H1 (cell line): ENCODE data around the gene CHCHD6. TPM values are rescaled to one million over a fixed set of nuclear protein-coding genes. Genes with fewer than 3 reads are reported as not detected.

ENCODE experiments used
- CTCF ChIA-PET: fragments of 300-600 bp; sonication (Branson Sonifier 250); formaldehyde crosslinking; loops from one replicate; lab custom pipeline; 2021; ENCODE audit not compliant: partially characterized antibody; lab: Charles Lee
- POLR2A ChIA-PET: fragments of 300-600 bp; sonication (Branson Sonifier 250); formaldehyde crosslinking; loops from one replicate; lab custom pipeline; 2021; ENCODE audit warnings: inconsistent platforms; ENCODE audit not compliant: partially characterized antibody; lab: Charles Lee
- DNase-seq, 2 experiments: peaks; one replicate each; pipeline versions ENCODE4 v3.0.0 to v3.0.0-alpha.2; 2010 to 2022; ENCODE audit warnings: low spot score in 2 of 2, low read depth in 1 of 2, mixed read lengths in 1 of 2
- FAIRE-seq: peaks from 2 replicates; lab custom pipeline; 2011; peaks lifted over from hg19 to GRCh38; lab: Jason Lieb, UNC
- H2AFZ ChIP-seq: 2 replicates; pipeline ENCODE4 v1.8.1; 2012; ENCODE audit warnings: low read length, inconsistent platforms
- H2AK5ac ChIP-seq: 2 replicates; pipeline ENCODE4 v1.6.1; 2013; ENCODE audit warnings: low read depth, low read length
- H2BK120ac ChIP-seq: replicated peaks from 2 replicates; pipeline ENCODE3; 2013; ENCODE audit warnings: low read depth, low read length, inconsistent platforms
- H2BK12ac ChIP-seq: 2 replicates; pipeline ENCODE4 v1.6.1; 2013; ENCODE audit warnings: low read depth, low read length
- H2BK15ac ChIP-seq: 2 replicates; pipeline ENCODE4 v1.6.1; 2013; ENCODE audit warnings: low read length
- H2BK20ac ChIP-seq: 2 replicates; pipeline ENCODE4 v1.6.1; 2013; ENCODE audit warnings: low read length
- H2BK5ac ChIP-seq: 2 replicates; pipeline ENCODE4 v1.6.1; 2013; ENCODE audit warnings: low read depth, low read length
- H3K14ac ChIP-seq: 2 replicates; pipeline ENCODE4 v1.6.1; 2013; ENCODE audit warnings: inconsistent platforms; ENCODE audit not compliant: insufficient read length
- H3K18ac ChIP-seq: 2 replicates; pipeline ENCODE4 v1.6.1; 2013; ENCODE audit warnings: low read length; ENCODE audit errors: extremely low read depth
- H3K23ac ChIP-seq: 2 replicates; pipeline ENCODE4 v1.6.1; 2013; ENCODE audit warnings: inconsistent platforms; ENCODE audit not compliant: insufficient read length
- H3K23me2 ChIP-seq: 2 replicates; pipeline ENCODE4 v1.6.1; 2013; ENCODE audit warnings: low read depth, low read length
- H3K27ac ChIP-seq: 2 replicates; pipeline ENCODE4 v1.6.1; 2011; ENCODE audit warnings: low read depth, low read length, inconsistent platforms
- H3K27me3 ChIP-seq, 4 experiments: replicated peaks in 1 of 4; 1 replicate in 1 of 4; 2 replicates in 3 of 4; pipeline versions ENCODE4 v1.6.1 to v1.8.1; 2011 to 2013; ENCODE audit warnings: low read length in 3 of 4, mild to moderate bottlenecking in 3 of 4, inconsistent platforms in 2 of 4, mixed read lengths in 2 of 4, moderate library complexity in 1 of 4; ENCODE audit not compliant: control insufficient read depth in 3 of 4, insufficient read depth in 3 of 4; ENCODE audit errors: extremely low read depth in 1 of 4
- H3K36me3 ChIP-seq, 4 experiments: 2 replicates each; pipeline versions ENCODE4 v1.6.1 to v1.8.1; 2011 to 2013; ENCODE audit warnings: mild to moderate bottlenecking in 4 of 4, low read length in 3 of 4, moderate library complexity in 2 of 4, control low read depth in 1 of 4, inconsistent platforms in 1 of 4; ENCODE audit not compliant: insufficient read depth in 4 of 4, control insufficient read depth in 2 of 4
- H3K4ac ChIP-seq: replicated peaks from 2 replicates; pipeline ENCODE3; 2013; ENCODE audit warnings: low read length, low read depth, mixed read lengths, inconsistent platforms; ENCODE audit not compliant: insufficient read length
- H3K4me1 ChIP-seq, 4 experiments: replicated peaks in 1 of 4; 1 replicate in 1 of 4; 2 replicates in 3 of 4; pipeline versions ENCODE4 v1.6.1 to v1.8.1; 2011 to 2013; ENCODE audit warnings: low read length in 3 of 4, inconsistent platforms in 2 of 4, mixed read lengths in 1 of 4; ENCODE audit not compliant: insufficient read depth in 4 of 4, control insufficient read depth in 3 of 4
- H3K4me2 ChIP-seq, 2 experiments: 2 replicates each; pipeline versions ENCODE4 v1.6.1 to v1.8.1; 2011 to 2013; ENCODE audit warnings: low read depth in 2 of 2, low read length in 2 of 2, control low read depth in 1 of 2, inconsistent platforms in 1 of 2, mild to moderate bottlenecking in 1 of 2; ENCODE audit not compliant: insufficient read depth in 1 of 2
- H3K4me3 ChIP-seq, 4 experiments: fragments of 200-600, 300-600 bp in 1 of 4; sonication (generic), shearing (Covaris generic), sonication (Bioruptor Twin) in 1 of 4; 2 replicates each; pipeline versions ENCODE4 v1.5.1 to v1.8.1; 2011 to 2016; ENCODE audit warnings: low read length in 4 of 4, low read depth in 3 of 4, control low read depth in 2 of 4, inconsistent platforms in 2 of 4, mild to moderate bottlenecking in 2 of 4, mixed read lengths in 1 of 4, moderate library complexity in 1 of 4; ENCODE audit not compliant: insufficient read depth in 2 of 4; ENCODE audit errors: extremely low read depth in 1 of 4
- H3K56ac ChIP-seq: replicated peaks from 2 replicates; pipeline ENCODE3; 2013; ENCODE audit warnings: low read depth, mild to moderate bottlenecking, mixed read lengths, low read length, inconsistent platforms; ENCODE audit not compliant: insufficient read length
- H3K79me1 ChIP-seq: 2 replicates; pipeline ENCODE4 v1.6.1; 2013; ENCODE audit warnings: low read depth, low read length, control low read depth
- H3K79me2 ChIP-seq, 2 experiments: 2 replicates each; pipeline versions ENCODE4 v1.6.1 to v1.8.1; 2012 to 2013; ENCODE audit warnings: low read length in 2 of 2, mild to moderate bottlenecking in 2 of 2, inconsistent platforms in 1 of 2; ENCODE audit not compliant: insufficient read depth in 2 of 2, control insufficient read depth in 1 of 2
- H3K9ac ChIP-seq, 4 experiments: replicated peaks in 1 of 4; 1 replicate in 1 of 4; 2 replicates in 3 of 4; pipeline versions ENCODE4 v1.6.1 to v1.8.1; 2011 to 2013; ENCODE audit warnings: low read depth in 3 of 4, low read length in 3 of 4, control low read depth in 2 of 4, mild to moderate bottlenecking in 2 of 4, moderate library complexity in 2 of 4, inconsistent platforms in 1 of 4; ENCODE audit errors: extremely low read depth in 1 of 4
- H3K9me3 ChIP-seq, 2 experiments: 2 replicates each; pipeline versions ENCODE4 v1.6.1 to v1.8.1; 2012 to 2013; ENCODE audit warnings: mild to moderate bottlenecking in 2 of 2, moderate library complexity in 2 of 2, control low read depth in 1 of 2, inconsistent platforms in 1 of 2, low read depth in 1 of 2, low read length in 1 of 2, mixed read lengths in 1 of 2; ENCODE audit not compliant: insufficient read depth in 2 of 2
- H4K20me1 ChIP-seq, 2 experiments: replicated peaks in 1 of 2; 2 replicates each; pipeline versions ENCODE3 to v1.8.1; 2011 to 2013; ENCODE audit warnings: inconsistent platforms in 2 of 2, low read length in 2 of 2, mild to moderate bottlenecking in 1 of 2; ENCODE audit not compliant: insufficient read depth in 2 of 2, control insufficient read depth in 1 of 2
- H4K5ac ChIP-seq: 2 replicates; pipeline ENCODE4 v1.6.1; 2013; ENCODE audit warnings: low read length, low read depth, mixed read lengths, inconsistent platforms; ENCODE audit not compliant: insufficient read length
- H4K8ac ChIP-seq: 2 replicates; pipeline ENCODE4 v1.8.0; 2013; ENCODE audit warnings: mild to moderate bottlenecking, moderate library complexity, low read length, inconsistent platforms; ENCODE audit not compliant: insufficient read depth; ENCODE audit errors: extremely low read depth
- H4K91ac ChIP-seq: replicated peaks from 2 replicates; pipeline ENCODE3; 2013; ENCODE audit warnings: low read length, mixed read lengths, inconsistent platforms; ENCODE audit not compliant: insufficient read length
- CREB1 ChIP-seq: IDR thresholded peaks from 2 replicates; pipeline ENCODE4 v1.6.1; 2012; ENCODE audit warnings: inconsistent platforms
- WGBS, 2 experiments: shearing (Covaris generic) in 1 of 2; methylation state at CpG; one replicate each; pipeline versions ENCODE4 v1.1.6 to v1.1.7; 2013 to 2015; ENCODE audit warnings: low lambda C conversion rate in 2 of 2, mixed read lengths in 2 of 2, inconsistent platforms in 1 of 2, low coverage in 1 of 2, missing lambda C conversion rate in 1 of 2; ENCODE audit not compliant: insufficient replicate concordance in 2 of 2, insufficient coverage in 1 of 2, insufficient read length in 1 of 2; ENCODE audit errors: extremely low coverage in 1 of 2, missing lambda C conversion rate in 1 of 2; 5-methylcytosine and 5-hydroxymethylcytosine counted together
- polyA plus RNA-seq, 7 experiments: library from polyadenylated mRNA; depleted of rRNA in 3 of 7; stranded (reverse) in 5 of 7; unstranded in 2 of 7; fragments of >200 nt in 5 of 7; fragments of 200-250 nt in 2 of 7; gene quantifications; 1 replicate in 5 of 7; 2 replicates in 1 of 7; 4 replicates in 1 of 7; pipeline versions ENCODE4 v1.2.1 to v1.2.3, GENCODE V29; 2011 to 2013; ENCODE audit warnings: missing spikeins in 2 of 7, mixed read lengths in 2 of 7
- total RNA-seq: library from RNA; stranded (reverse); fragmentation: NEBNext Ultra II Directional; extraction: Animal tissue kit (Norgen Biotek cat#: 25700); gene quantifications from 2 replicates; pipeline ENCODE4 v1.2.1, GENCODE V29; 2021

Gene CHCHD6
- total and polyA plus RNA-seq, 2 of the 8 experiments (the other 6 are each of a cell fraction or from before 2014, with no cell fraction given), result 32.4 to 37.6 TPM

GRCh38 chr3:126723801-126724200 lies 19.8 kb downstream of the CHCHD6 start:
- Histone ChIP-seq H4K20me1 (peaks cover 0 to 2% of the 10 kb centered on the region in 2 experiments), H4K91ac (no peak overlapping the region), H3K4me3 (no peak overlapping the region), H4K5ac (no peak overlapping the region), H2BK5ac (no peak overlapping the region), H3K27me3 (no peaks in the 10 kb centered on the region), H3K79me2 (peaks cover 0 to 11% of the 10 kb centered on the region in 2 experiments; a peak in 2 of 4 replicates), H3K23me2 (no peaks in the 10 kb centered on the region), H3K4me2 (no peak overlapping the region), H2BK120ac (no peak overlapping the region), H3K18ac (no peak overlapping the region), H2AFZ (no peak overlapping the region), H3K79me1 (peaks cover 12% of the 10 kb centered on the region), H3K9me3 (peaks cover 0 to 5% of the 10 kb centered on the region in 2 experiments; a peak in 1 of 4 replicates), H2AK5ac (no peak overlapping the region), H2BK15ac (no peak overlapping the region), H3K36me3 (peaks cover 0 to 7% (median 3%) of the 10 kb centered on the region in 4 experiments; a peak in 3 of 8 replicates), H2BK20ac (no peak overlapping the region), H2BK12ac (no peak overlapping the region), H3K27ac (no peak overlapping the region), H3K14ac (no peak overlapping the region), H3K4me1 (peaks cover 0 to 10% (median 0%) of the 10 kb centered on the region in 4 experiments; a peak in 2 of 7 replicates), H3K56ac (no peak overlapping the region), H3K9ac (no peak overlapping the region), H3K4ac (no peak overlapping the region), H3K23ac (no peak overlapping the region), H4K8ac (no peak overlapping the region)
- ChIA-PET CTCF (no interaction called here), POLR2A (no interaction called here)
- TF ChIP-seq CREB1, result no peak
- 82% methylated on average over 1 of the region's 1 CpG; no CpG with 5 or more reads in 1 of the 2 experiments for WGBS, 2 experiments
- FAIRE-seq, result no peak
- no peak for DNase-seq
